H1 (cell line): ENCODE measurements around the gene WWP2. TPM values are rescaled to one million over a fixed set of nuclear protein-coding genes. Genes with fewer than 3 reads are reported as not detected.

ENCODE experiments used
- CTCF ChIA-PET: fragments of 300-600 bp; sonication (Branson Sonifier 250); formaldehyde crosslinking; loops from one replicate; lab custom pipeline; 2021; ENCODE audit not compliant: partially characterized antibody; lab: Charles Lee
- POLR2A ChIA-PET: fragments of 300-600 bp; sonication (Branson Sonifier 250); formaldehyde crosslinking; loops from one replicate; lab custom pipeline; 2021; ENCODE audit warnings: inconsistent platforms; ENCODE audit not compliant: partially characterized antibody; lab: Charles Lee
- DNase-seq, 2 experiments: peaks; one replicate each; pipeline versions ENCODE4 v3.0.0 to v3.0.0-alpha.2; 2010 to 2022; ENCODE audit warnings: low spot score in 2 of 2, low read depth in 1 of 2, mixed read lengths in 1 of 2
- FAIRE-seq: peaks from 2 replicates; lab custom pipeline; 2011; peaks lifted over from hg19 to GRCh38; lab: Jason Lieb, UNC
- H2AFZ ChIP-seq: 2 replicates; pipeline ENCODE4 v1.8.1; 2012; ENCODE audit warnings: low read length, inconsistent platforms
- H2AK5ac ChIP-seq: 2 replicates; pipeline ENCODE4 v1.6.1; 2013; ENCODE audit warnings: low read depth, low read length
- H2BK120ac ChIP-seq: replicated peaks from 2 replicates; pipeline ENCODE3; 2013; ENCODE audit warnings: low read depth, low read length, inconsistent platforms
- H2BK12ac ChIP-seq: 2 replicates; pipeline ENCODE4 v1.6.1; 2013; ENCODE audit warnings: low read depth, low read length
- H2BK15ac ChIP-seq: 2 replicates; pipeline ENCODE4 v1.6.1; 2013; ENCODE audit warnings: low read length
- H2BK20ac ChIP-seq: 2 replicates; pipeline ENCODE4 v1.6.1; 2013; ENCODE audit warnings: low read length
- H2BK5ac ChIP-seq: 2 replicates; pipeline ENCODE4 v1.6.1; 2013; ENCODE audit warnings: low read depth, low read length
- H3K14ac ChIP-seq: 2 replicates; pipeline ENCODE4 v1.6.1; 2013; ENCODE audit warnings: inconsistent platforms; ENCODE audit not compliant: insufficient read length
- H3K18ac ChIP-seq: 2 replicates; pipeline ENCODE4 v1.6.1; 2013; ENCODE audit warnings: low read length; ENCODE audit errors: extremely low read depth
- H3K23ac ChIP-seq: 2 replicates; pipeline ENCODE4 v1.6.1; 2013; ENCODE audit warnings: inconsistent platforms; ENCODE audit not compliant: insufficient read length
- H3K23me2 ChIP-seq: 2 replicates; pipeline ENCODE4 v1.6.1; 2013; ENCODE audit warnings: low read depth, low read length
- H3K27ac ChIP-seq: 2 replicates; pipeline ENCODE4 v1.6.1; 2011; ENCODE audit warnings: low read depth, low read length, inconsistent platforms
- H3K27me3 ChIP-seq, 4 experiments: replicated peaks in 1 of 4; 1 replicate in 1 of 4; 2 replicates in 3 of 4; pipeline versions ENCODE4 v1.6.1 to v1.8.1; 2011 to 2013; ENCODE audit warnings: low read length in 3 of 4, mild to moderate bottlenecking in 3 of 4, inconsistent platforms in 2 of 4, mixed read lengths in 2 of 4, moderate library complexity in 1 of 4; ENCODE audit not compliant: control insufficient read depth in 3 of 4, insufficient read depth in 3 of 4; ENCODE audit errors: extremely low read depth in 1 of 4
- H3K36me3 ChIP-seq, 4 experiments: 2 replicates each; pipeline versions ENCODE4 v1.6.1 to v1.8.1; 2011 to 2013; ENCODE audit warnings: mild to moderate bottlenecking in 4 of 4, low read length in 3 of 4, moderate library complexity in 2 of 4, control low read depth in 1 of 4, inconsistent platforms in 1 of 4; ENCODE audit not compliant: insufficient read depth in 4 of 4, control insufficient read depth in 2 of 4
- H3K4ac ChIP-seq: replicated peaks from 2 replicates; pipeline ENCODE3; 2013; ENCODE audit warnings: low read length, low read depth, mixed read lengths, inconsistent platforms; ENCODE audit not compliant: insufficient read length
- H3K4me1 ChIP-seq, 4 experiments: replicated peaks in 1 of 4; 1 replicate in 1 of 4; 2 replicates in 3 of 4; pipeline versions ENCODE4 v1.6.1 to v1.8.1; 2011 to 2013; ENCODE audit warnings: low read length in 3 of 4, inconsistent platforms in 2 of 4, mixed read lengths in 1 of 4; ENCODE audit not compliant: insufficient read depth in 4 of 4, control insufficient read depth in 3 of 4
- H3K4me2 ChIP-seq, 2 experiments: 2 replicates each; pipeline versions ENCODE4 v1.6.1 to v1.8.1; 2011 to 2013; ENCODE audit warnings: low read depth in 2 of 2, low read length in 2 of 2, control low read depth in 1 of 2, inconsistent platforms in 1 of 2, mild to moderate bottlenecking in 1 of 2; ENCODE audit not compliant: insufficient read depth in 1 of 2
- H3K4me3 ChIP-seq, 4 experiments: fragments of 200-600, 300-600 bp in 1 of 4; sonication (generic), shearing (Covaris generic), sonication (Bioruptor Twin) in 1 of 4; 2 replicates each; pipeline versions ENCODE4 v1.5.1 to v1.8.1; 2011 to 2016; ENCODE audit warnings: low read length in 4 of 4, low read depth in 3 of 4, control low read depth in 2 of 4, inconsistent platforms in 2 of 4, mild to moderate bottlenecking in 2 of 4, mixed read lengths in 1 of 4, moderate library complexity in 1 of 4; ENCODE audit not compliant: insufficient read depth in 2 of 4; ENCODE audit errors: extremely low read depth in 1 of 4
- H3K56ac ChIP-seq: replicated peaks from 2 replicates; pipeline ENCODE3; 2013; ENCODE audit warnings: low read depth, mild to moderate bottlenecking, mixed read lengths, low read length, inconsistent platforms; ENCODE audit not compliant: insufficient read length
- H3K79me1 ChIP-seq: 2 replicates; pipeline ENCODE4 v1.6.1; 2013; ENCODE audit warnings: low read depth, low read length, control low read depth
- H3K79me2 ChIP-seq, 2 experiments: 2 replicates each; pipeline versions ENCODE4 v1.6.1 to v1.8.1; 2012 to 2013; ENCODE audit warnings: low read length in 2 of 2, mild to moderate bottlenecking in 2 of 2, inconsistent platforms in 1 of 2; ENCODE audit not compliant: insufficient read depth in 2 of 2, control insufficient read depth in 1 of 2
- H3K9ac ChIP-seq, 4 experiments: replicated peaks in 1 of 4; 1 replicate in 1 of 4; 2 replicates in 3 of 4; pipeline versions ENCODE4 v1.6.1 to v1.8.1; 2011 to 2013; ENCODE audit warnings: low read depth in 3 of 4, low read length in 3 of 4, control low read depth in 2 of 4, mild to moderate bottlenecking in 2 of 4, moderate library complexity in 2 of 4, inconsistent platforms in 1 of 4; ENCODE audit errors: extremely low read depth in 1 of 4
- H3K9me3 ChIP-seq, 2 experiments: 2 replicates each; pipeline versions ENCODE4 v1.6.1 to v1.8.1; 2012 to 2013; ENCODE audit warnings: mild to moderate bottlenecking in 2 of 2, moderate library complexity in 2 of 2, control low read depth in 1 of 2, inconsistent platforms in 1 of 2, low read depth in 1 of 2, low read length in 1 of 2, mixed read lengths in 1 of 2; ENCODE audit not compliant: insufficient read depth in 2 of 2
- H4K20me1 ChIP-seq, 2 experiments: replicated peaks in 1 of 2; 2 replicates each; pipeline versions ENCODE3 to v1.8.1; 2011 to 2013; ENCODE audit warnings: inconsistent platforms in 2 of 2, low read length in 2 of 2, mild to moderate bottlenecking in 1 of 2; ENCODE audit not compliant: insufficient read depth in 2 of 2, control insufficient read depth in 1 of 2
- H4K5ac ChIP-seq: 2 replicates; pipeline ENCODE4 v1.6.1; 2013; ENCODE audit warnings: low read length, low read depth, mixed read lengths, inconsistent platforms; ENCODE audit not compliant: insufficient read length
- H4K8ac ChIP-seq: 2 replicates; pipeline ENCODE4 v1.8.0; 2013; ENCODE audit warnings: mild to moderate bottlenecking, moderate library complexity, low read length, inconsistent platforms; ENCODE audit not compliant: insufficient read depth; ENCODE audit errors: extremely low read depth
- H4K91ac ChIP-seq: replicated peaks from 2 replicates; pipeline ENCODE3; 2013; ENCODE audit warnings: low read length, mixed read lengths, inconsistent platforms; ENCODE audit not compliant: insufficient read length
- EZH2 ChIP-seq: fragments of 200-600 bp; sonication (generic); IDR thresholded peaks from 2 replicates; pipeline ENCODE4 v1.7.1; 2012; ENCODE audit warnings: low read depth, mild to moderate bottlenecking, moderate library complexity, low read length, inconsistent platforms; ENCODE audit not compliant: severe bottlenecking
- GTF2F1 ChIP-seq: IDR thresholded peaks from 2 replicates; pipeline ENCODE4 v1.6.1; 2012; ENCODE audit warnings: low read depth, low read length, improper control_type of control experiment, borderline replicate concordance
- KDM5A ChIP-seq: fragments of 200-600 bp; IDR thresholded peaks from 2 replicates; pipeline ENCODE4 v1.7.1; 2012; ENCODE audit warnings: mild to moderate bottlenecking, low read length, inconsistent platforms, mixed read lengths
- MAFK ChIP-seq: IDR thresholded peaks from 2 replicates; pipeline ENCODE4 v1.6.1; 2012; ENCODE audit warnings: low read depth, mild to moderate bottlenecking, improper control_type of control experiment, low read length
- RNF2 ChIP-seq: fragments of 200-900, 300-1000 bp; sonication (generic); IDR thresholded peaks from 2 replicates; pipeline ENCODE4 v1.7.1; 2016; ENCODE audit warnings: borderline replicate concordance, low read depth, mild to moderate bottlenecking, antibody characterized with exemption, low read length; ENCODE audit not compliant: poor library complexity, severe bottlenecking; ENCODE audit errors: missing control alignments
- SIN3A ChIP-seq, 2 experiments: IDR thresholded peaks in 1 of 2; conservative IDR thresholded peaks in 1 of 2; 2 replicates each; pipeline ENCODE4 v1.6.1; 2011 to 2012; ENCODE audit warnings: low read length in 2 of 2, improper control_type of control experiment in 1 of 2, low read depth in 1 of 2, mild to moderate bottlenecking in 1 of 2
- SP2 ChIP-seq: IDR thresholded peaks from 2 replicates; pipeline ENCODE4 v1.6.1; 2012; ENCODE audit warnings: mild to moderate bottlenecking, low read length, inconsistent platforms
- WGBS, 2 experiments: shearing (Covaris generic) in 1 of 2; methylation state at CpG; one replicate each; pipeline versions ENCODE4 v1.1.6 to v1.1.7; 2013 to 2015; ENCODE audit warnings: low lambda C conversion rate in 2 of 2, mixed read lengths in 2 of 2, inconsistent platforms in 1 of 2, low coverage in 1 of 2, missing lambda C conversion rate in 1 of 2; ENCODE audit not compliant: insufficient replicate concordance in 2 of 2, insufficient coverage in 1 of 2, insufficient read length in 1 of 2; ENCODE audit errors: extremely low coverage in 1 of 2, missing lambda C conversion rate in 1 of 2; 5-methylcytosine and 5-hydroxymethylcytosine counted together
- polyA plus RNA-seq, 7 experiments: library from polyadenylated mRNA; depleted of rRNA in 3 of 7; stranded (reverse) in 5 of 7; unstranded in 2 of 7; fragments of >200 nt in 5 of 7; fragments of 200-250 nt in 2 of 7; gene quantifications; 1 replicate in 5 of 7; 2 replicates in 1 of 7; 4 replicates in 1 of 7; pipeline versions ENCODE4 v1.2.1 to v1.2.3, GENCODE V29; 2011 to 2013; ENCODE audit warnings: missing spikeins in 2 of 7, mixed read lengths in 2 of 7
- total RNA-seq: library from RNA; stranded (reverse); fragmentation: NEBNext Ultra II Directional; extraction: Animal tissue kit (Norgen Biotek cat#: 25700); gene quantifications from 2 replicates; pipeline ENCODE4 v1.2.1, GENCODE V29; 2021
- TF ChIP-seq, protein P1 (sequence below): IDR thresholded peaks from 2 replicates; pipeline ENCODE4 v1.6.1; 2012; ENCODE audit warnings: low read length, inconsistent platforms

WWP2 gene
- total and polyA plus RNA-seq, 2 of the 8 experiments (the other 6 are each of a cell fraction or from before 2014, with no cell fraction given), result 14.1 to 42.2 TPM

GRCh38 chr16:69925311-69925710 is 163.2 kb downstream of the WWP2 start:
- no peak overlapping the region for H3K56ac ChIP-seq
- H2BK15ac ChIP-seq, result no peak overlapping the region
- H3K79me1 ChIP-seq, result no peaks in the 10 kb centered on the region; the same call in 1 of the 2 replicates
- H4K8ac ChIP-seq, result no peak overlapping the region
- no peaks in the 10 kb centered on the region for H3K27me3 ChIP-seq
- H3K18ac ChIP-seq, result no peak overlapping the region; the same call in 1 of the 2 replicates
- no peaks in the 10 kb centered on the region for H3K79me2 ChIP-seq
- FAIRE-seq, result no peak
- no peaks in the 10 kb centered on the region for H3K9me3 ChIP-seq
- no peak overlapping the region for H3K4me3 ChIP-seq
- 92% methylated on average over 7 of the region's 8 CpGs; no CpG with 5 or more reads in 1 of the 2 experiments for WGBS, 2 experiments
- H2BK12ac ChIP-seq, result no peak overlapping the region
- H3K4me2 ChIP-seq, result no peak overlapping the region
- no peak overlapping the region for H3K4ac ChIP-seq
- H2BK120ac ChIP-seq, result no peak overlapping the region
- no peak for TF ChIP-seq MAFK
- TF ChIP-seq SIN3A (conservative IDR thresholded peaks at IDR 0.05 in 1 of 2, IDR thresholded peaks at IDR 0.05 in 1 of 2; ENCODE audit: low read depth in 1 of 2, low read length in 2 of 2), result no peak
- no peak for TF ChIP-seq SP2
- TF ChIP-seq, protein P1, sequence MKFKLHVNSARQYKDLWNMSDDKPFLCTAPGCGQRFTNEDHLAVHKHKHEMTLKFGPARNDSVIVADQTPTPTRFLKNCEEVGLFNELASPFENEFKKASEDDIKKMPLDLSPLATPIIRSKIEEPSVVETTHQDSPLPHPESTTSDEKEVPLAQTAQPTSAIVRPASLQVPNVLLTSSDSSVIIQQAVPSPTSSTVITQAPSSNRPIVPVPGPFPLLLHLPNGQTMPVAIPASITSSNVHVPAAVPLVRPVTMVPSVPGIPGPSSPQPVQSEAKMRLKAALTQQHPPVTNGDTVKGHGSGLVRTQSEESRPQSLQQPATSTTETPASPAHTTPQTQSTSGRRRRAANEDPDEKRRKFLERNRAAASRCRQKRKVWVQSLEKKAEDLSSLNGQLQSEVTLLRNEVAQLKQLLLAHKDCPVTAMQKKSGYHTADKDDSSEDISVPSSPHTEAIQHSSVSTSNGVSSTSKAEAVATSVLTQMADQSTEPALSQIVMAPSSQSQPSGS, result no peak
- no peak for TF ChIP-seq RNF2
- TF ChIP-seq KDM5A, result no peak
- TF ChIP-seq GTF2F1, result no peak
- TF ChIP-seq EZH2, result no peak
- H4K20me1 ChIP-seq, result no peaks in the 10 kb centered on the region
- H2BK20ac ChIP-seq, result no peak overlapping the region
- no peak overlapping the region for H3K9ac ChIP-seq
- H3K27ac ChIP-seq, result no peak overlapping the region
- no peak overlapping the region for H4K91ac ChIP-seq
- no peaks in the 10 kb centered on the region for H3K23me2 ChIP-seq
- H2AFZ ChIP-seq, result no peak overlapping the region
- no peak overlapping the region for H2BK5ac ChIP-seq
- no peak for DNase-seq
- H3K36me3 ChIP-seq, result no peaks in the 10 kb centered on the region; a peak in 2 of 8 replicates
- CTCF ChIA-PET, result interaction anchor here (0.7 to 9.6 kb wide), 4 partner anchors 14 to 377 kb away, joined by 3 to 123 read pairs (median 40); no protein-coding TSS in a partner anchor
- H3K14ac ChIP-seq, result no peak overlapping the region
- H4K5ac ChIP-seq, result no peak overlapping the region
- POLR2A ChIA-PET, result no interaction called here
- H3K23ac ChIP-seq, result no peak overlapping the region
- H2AK5ac ChIP-seq, result no peak overlapping the region
- peaks cover 0 to 6% (median 4%) of the 10 kb centered on the region in 4 experiments; a peak in 4 of 7 replicates for H3K4me1 ChIP-seq
